NCI-H2171 treated with DMSO at 0.1 percent for 48 hours (cell line): ENCODE results near the gene ITGA2B.
"Not testable (repeated sequence)": the region's sequence is repeated elsewhere in the genome, so short reads cannot be mapped to it uniquely, and the experiment has no call there.

Experiments used
- DNase-seq: peaks from one replicate; lab custom pipeline; 2025; lab: John Stamatoyannopoulos, UW

Gene ITGA2B

DNA sequence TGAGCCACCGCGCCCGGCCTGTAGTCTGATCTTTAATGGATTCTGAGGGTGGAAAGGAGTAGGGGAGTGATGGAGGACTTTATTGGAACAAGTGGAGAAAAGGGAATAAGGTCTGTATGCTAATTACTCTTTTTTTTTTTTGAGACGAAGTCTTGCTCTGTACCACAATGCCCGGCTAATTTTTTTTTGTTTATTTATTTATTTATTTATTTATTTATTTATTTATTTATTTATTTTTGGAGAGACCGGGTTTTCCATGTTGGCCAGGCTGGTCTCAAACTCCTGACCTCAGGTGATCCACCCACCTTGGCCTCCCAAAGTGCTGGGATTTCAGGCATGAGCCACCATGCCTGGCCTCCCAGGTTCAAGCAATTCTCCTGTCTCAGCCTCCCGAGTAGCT is 59.9 kb downstream of the ITGA2B start:
- DNase-seq = not testable (repeated sequence)

DNA sequence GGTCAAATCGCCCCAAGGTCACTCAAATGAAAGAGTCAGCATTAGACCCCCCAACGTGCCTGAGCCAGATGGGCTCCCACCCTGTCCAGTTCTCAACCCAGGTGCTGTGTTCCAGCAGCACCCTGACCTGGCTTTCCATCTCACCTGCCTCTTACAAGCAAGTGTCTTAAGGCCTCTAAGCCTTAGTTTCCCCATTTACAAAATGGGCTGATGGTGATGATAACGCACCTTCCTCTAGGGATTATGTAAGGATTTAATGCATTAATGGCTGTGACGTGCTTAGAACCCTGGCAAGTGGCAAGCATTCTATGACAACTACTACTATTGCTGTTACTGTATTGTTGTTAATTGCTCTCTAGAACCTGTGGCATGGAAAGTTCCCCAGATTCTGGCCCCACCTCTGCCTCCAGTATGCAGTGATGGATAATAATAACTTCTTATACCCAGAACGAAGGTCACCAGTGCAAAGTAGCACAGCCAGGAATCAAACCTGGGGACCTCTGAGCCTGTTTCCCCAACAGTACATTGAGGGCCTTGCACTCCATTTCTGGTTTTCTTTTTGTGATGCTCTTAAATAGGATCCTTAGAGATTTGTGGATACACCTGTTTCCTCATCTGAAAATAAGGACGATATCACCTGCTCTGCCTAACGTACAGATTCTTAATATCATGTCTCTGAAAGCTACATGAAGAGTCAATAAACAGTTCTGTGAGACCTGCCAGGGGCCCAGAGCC is 61.6 kb downstream of the ITGA2B start:
- no peak for DNase-seq

DNA sequence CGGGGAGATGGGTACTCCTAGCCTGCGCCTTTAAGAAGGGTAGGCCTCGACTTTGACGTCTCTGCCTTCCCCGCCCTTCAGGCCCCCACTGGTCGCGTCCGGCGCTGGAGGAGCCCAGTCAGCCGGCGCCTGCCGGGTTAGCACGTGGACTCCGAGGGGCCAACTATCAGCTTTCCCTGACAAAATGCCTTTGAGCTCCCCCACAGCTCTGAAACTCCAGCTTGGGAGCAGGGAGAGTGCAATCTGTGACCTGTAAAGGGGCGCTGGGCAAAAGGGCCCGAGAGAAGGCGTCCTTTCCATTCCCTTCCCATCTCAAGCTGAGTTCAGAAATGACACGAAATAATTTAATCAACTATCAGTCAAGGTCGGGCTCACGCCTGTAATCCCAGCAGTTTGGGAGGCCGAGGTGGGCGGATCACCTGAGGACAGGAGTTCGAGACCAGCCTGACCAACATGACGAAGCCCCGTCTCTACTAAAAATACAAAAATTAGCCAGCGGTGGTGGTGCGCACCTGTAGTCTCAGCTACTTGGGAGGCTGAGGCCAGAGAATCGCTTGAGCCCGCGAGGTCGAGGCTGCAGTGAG is 62.5 kb downstream of the ITGA2B start:
- peak; percentile 90 for DNase-seq

DNA sequence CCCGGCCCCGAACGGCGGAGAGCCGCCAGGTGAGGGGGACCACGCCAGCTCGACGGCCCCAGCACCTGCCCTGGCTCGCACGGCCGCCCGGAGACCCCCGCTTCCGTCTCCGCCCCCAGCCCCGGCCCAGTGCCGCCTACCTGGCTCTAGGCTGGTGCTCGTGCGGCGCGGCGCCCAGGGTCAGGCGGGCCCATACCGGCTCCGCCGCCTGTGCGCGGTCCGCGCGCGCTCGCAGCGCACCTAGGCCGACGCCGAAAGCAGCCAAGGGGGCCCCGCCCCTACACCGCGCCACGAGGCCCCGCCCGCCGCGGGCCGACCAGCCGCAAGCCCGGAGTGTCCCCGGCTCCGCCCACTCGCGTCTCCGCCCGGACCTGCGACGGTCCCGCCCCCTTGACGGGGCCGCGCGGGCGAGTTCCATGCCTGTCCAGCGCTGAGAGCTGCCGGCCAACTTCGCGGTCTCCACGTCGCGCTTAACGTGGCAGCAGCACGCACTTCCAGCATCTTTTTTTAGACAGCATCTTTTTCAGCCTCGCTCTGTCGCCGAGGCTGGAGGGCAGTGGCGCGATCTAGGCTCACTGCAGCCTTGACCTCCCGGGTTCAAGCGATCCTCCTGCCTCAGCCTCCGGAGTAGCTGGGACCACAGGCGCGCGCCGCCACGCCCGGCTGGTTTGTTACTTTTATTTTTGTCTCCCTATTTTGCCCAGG is 64.7 kb downstream of the ITGA2B start, which contains the start of gene SLC25A39:
TSS of gene SLC25A39 (minus strand) at position 253 of the 705 bp plus-strand sequence. CDS start 1,261 bp downstream, outside the sequence.
- DNase-seq = peak; percentile 78

DNA sequence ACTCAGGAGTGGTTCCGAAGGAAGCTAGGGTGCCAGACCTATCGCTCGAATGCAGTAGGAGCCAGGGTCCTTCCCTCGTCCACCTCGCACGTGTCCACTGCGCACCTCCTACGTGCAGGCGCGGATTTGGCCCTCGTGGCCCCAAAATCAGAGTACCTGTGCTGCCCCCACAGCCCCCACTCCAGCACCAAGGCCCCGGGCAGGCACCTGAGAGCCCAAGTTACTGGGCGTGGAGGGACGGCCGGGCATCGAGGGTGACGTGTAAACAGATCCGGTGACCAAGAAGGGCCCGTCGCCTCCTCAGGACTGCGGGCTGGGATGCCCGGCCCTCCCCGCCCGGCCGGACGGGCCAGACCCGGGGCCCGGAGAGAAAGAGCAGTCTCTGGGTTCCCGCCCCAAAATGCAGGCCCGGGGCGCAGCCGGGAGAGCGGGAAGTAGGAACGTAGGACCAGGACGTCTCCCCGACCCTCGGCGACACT is 65.3 kb downstream of the ITGA2B start:
- no peak for DNase-seq

DNA sequence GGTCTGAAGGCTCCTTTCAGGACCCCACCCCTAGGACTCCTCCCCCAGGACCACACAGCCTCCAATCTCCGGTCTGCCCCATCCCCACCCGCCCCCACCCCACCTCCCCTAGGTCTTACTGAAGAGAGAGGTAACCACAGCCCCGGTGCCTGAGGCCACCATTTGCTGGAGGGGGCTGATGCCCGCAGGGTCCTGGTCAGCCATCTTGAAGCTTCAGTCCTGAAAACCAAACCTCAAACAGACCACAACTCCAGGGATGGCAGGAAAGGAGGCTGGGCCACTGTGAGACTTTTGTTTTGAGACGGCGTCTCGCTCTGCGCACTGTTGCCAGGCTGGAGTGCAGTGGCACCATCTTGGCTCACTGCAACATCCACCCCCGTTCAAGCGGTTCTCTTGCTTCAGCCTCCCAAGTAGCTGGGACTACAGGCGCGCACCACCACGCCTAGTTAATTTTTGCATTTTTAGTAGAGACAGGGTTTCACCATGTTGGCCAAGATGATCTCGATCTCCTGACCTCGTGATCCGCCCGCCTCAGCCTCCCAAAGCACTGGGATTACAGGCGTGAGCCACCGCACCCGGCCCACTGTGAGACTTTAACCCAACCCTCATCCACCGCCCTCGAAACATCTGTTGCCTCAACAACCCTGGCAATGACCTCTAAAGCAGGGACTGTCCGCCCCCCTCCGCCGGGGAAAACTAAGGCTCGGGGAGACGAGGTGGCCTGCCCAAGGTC is 65.9 kb downstream of the ITGA2B start:
- no peak for DNase-seq

DNA sequence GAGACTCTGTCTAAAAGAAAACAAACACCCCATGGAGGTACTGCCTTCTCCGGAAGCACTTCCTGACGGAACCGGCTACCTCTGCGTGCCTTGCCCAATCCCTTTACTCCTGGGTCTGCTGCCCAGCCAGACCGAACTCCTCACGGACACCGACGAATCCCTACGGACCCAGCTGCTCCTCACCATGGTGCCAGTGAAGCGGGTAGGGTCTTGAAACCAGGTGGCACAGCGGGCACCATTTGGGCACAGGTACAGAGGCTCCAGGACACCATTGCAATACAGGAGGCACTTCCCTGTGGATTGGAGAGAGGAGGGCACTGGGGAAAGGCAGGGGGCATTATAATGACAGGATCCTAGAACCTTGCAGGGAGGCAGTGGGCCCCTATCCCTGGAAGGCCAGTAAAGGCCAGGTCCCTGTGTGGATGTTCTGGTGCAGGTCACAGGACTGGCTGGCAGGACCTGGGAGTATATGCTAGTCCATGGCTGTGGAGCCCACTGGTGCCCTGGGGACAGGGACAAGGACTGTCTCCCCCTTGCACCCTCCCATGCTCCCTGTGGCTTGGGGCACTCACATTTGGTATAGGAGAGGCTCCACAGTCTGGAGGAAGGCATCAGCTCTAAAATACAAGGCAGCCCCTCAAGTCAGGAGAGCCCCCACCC is 67.1 kb downstream of the ITGA2B start:
- no peak for DNase-seq
